Osteocyte (in vitro differentiated cells): ENCODE measurements around the gene VSIR. TPM values are rescaled to one million over a fixed set of nuclear protein-coding genes. Genes with fewer than 3 reads are reported as not detected.

Experiments
- DNase-seq: peaks from one replicate; pipeline ENCODE4 v3.0.0; 2021; ENCODE audit warnings: mixed read lengths; ENCODE audit not compliant: unreplicated experiment; ENCODE audit errors: extremely low spot score
- H3K27ac Mint-ChIP-seq: one replicate; pipeline ENCODE4 v1.8.0; 2021; ENCODE audit warnings: mild to moderate bottlenecking, mixed read lengths; ENCODE audit not compliant: unreplicated experiment
- H3K27me3 Mint-ChIP-seq: one replicate; pipeline ENCODE4 v1.8.0; 2021; ENCODE audit warnings: mixed read lengths; ENCODE audit not compliant: unreplicated experiment
- H3K36me3 Mint-ChIP-seq: one replicate; pipeline ENCODE4 v1.8.0; 2021; ENCODE audit warnings: mixed read lengths; ENCODE audit not compliant: unreplicated experiment
- H3K4me1 Mint-ChIP-seq: one replicate; pipeline ENCODE4 v1.8.0; 2021; ENCODE audit warnings: mixed read lengths; ENCODE audit not compliant: unreplicated experiment
- H3K4me3 Mint-ChIP-seq: one replicate; pipeline ENCODE4 v1.8.0; 2021; ENCODE audit warnings: mild to moderate bottlenecking, moderate library complexity, mixed read lengths; ENCODE audit not compliant: unreplicated experiment
- H3K9me3 Mint-ChIP-seq: one replicate; pipeline ENCODE4 v1.8.0; 2021; ENCODE audit warnings: mixed read lengths; ENCODE audit not compliant: unreplicated experiment
- CTCF ChIP-seq: fragments of 200-600 bp; sonication (generic); IDR thresholded peaks from 2 replicates; pipeline ENCODE4 v1.5.0; 2021; ENCODE audit warnings: antibody characterized with exemption, mild to moderate bottlenecking, moderate library complexity
- total RNA-seq: library from RNA; stranded (reverse); gene quantifications from 2 replicates; pipeline ENCODE4 v1.2.1, GENCODE V29; 2021

Gene VSIR
- total RNA-seq, 1 donor from 2014 or later = 0.75 TPM

DNA sequence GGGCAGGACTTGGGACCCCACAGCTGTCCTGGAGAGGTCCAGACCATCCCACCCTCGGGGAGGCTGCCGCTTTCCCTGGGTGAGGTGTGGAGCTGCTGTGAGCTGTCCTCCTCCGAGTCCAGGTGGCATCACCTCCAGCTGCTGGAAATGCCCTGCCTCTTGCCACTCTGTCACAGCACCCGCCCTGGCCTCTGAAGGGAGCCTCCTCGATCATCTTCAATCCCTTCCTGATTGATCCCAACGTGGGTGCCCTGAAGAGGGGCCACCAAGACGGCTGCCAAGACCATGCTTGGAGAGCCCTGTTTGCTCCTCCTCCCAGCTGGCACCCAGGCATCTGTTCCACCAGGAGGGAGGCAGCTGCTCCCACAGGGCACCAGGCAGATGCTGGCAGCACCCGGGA lies 58.3 kb downstream of the VSIR start:
- H3K4me1 Mint-ChIP-seq = peaks cover 6% of the 10 kb centered on the region
- DNase-seq = no peak
- no peak for TF ChIP-seq CTCF
- H3K9me3 Mint-ChIP-seq = no peaks in the 10 kb centered on the region
- no peaks in the 10 kb centered on the region for H3K36me3 Mint-ChIP-seq
- peaks cover 10% of the 10 kb centered on the region for H3K27me3 Mint-ChIP-seq
- no peak overlapping the region for H3K27ac Mint-ChIP-seq
- H3K4me3 Mint-ChIP-seq = no peak overlapping the region

- Mint-ChIP-seq H3K27me3 (peaks cover 14% of the 10 kb centered on the region), H3K27ac (no peak overlapping the region), H3K9me3 (no peaks in the 10 kb centered on the region), H3K4me1 (peaks cover 6% of the 10 kb centered on the region), H3K36me3 (no peaks in the 10 kb centered on the region), H3K4me3 (no peak overlapping the region)
- no peak for TF ChIP-seq CTCF
- DNase-seq = no peak
These were observed 58.7 kb downstream of the VSIR start for GRCh38 chr10:71714592-71714991.

- H3K27ac Mint-ChIP-seq = no peak overlapping the region
- peaks cover 6% of the 10 kb centered on the region for H3K4me1 Mint-ChIP-seq
- no peak for DNase-seq
- no peak overlapping the region for H3K4me3 Mint-ChIP-seq
- H3K9me3 Mint-ChIP-seq = no peaks in the 10 kb centered on the region
- no peaks in the 10 kb centered on the region for H3K36me3 Mint-ChIP-seq
- TF ChIP-seq CTCF = no peak
- H3K27me3 Mint-ChIP-seq = peaks cover 18% of the 10 kb centered on the region
These were observed 59.3 kb downstream of the VSIR start for GRCh38 chr10:71714031-71714410.

- H3K27ac Mint-ChIP-seq = no peak overlapping the region
- no peak overlapping the region for H3K4me3 Mint-ChIP-seq
- H3K36me3 Mint-ChIP-seq = no peaks in the 10 kb centered on the region
- H3K27me3 Mint-ChIP-seq = peaks cover 19% of the 10 kb centered on the region
- H3K9me3 Mint-ChIP-seq = no peaks in the 10 kb centered on the region
- no peak for DNase-seq
- peaks cover 6% of the 10 kb centered on the region for H3K4me1 Mint-ChIP-seq
- TF ChIP-seq CTCF = no peak
These were observed 59.9 kb downstream of the VSIR start for GRCh38 chr10:71713135-71714030.

GRCh38 chr10:71712572-71713134 lies 60.7 kb downstream of the VSIR start:
- no peak for TF ChIP-seq CTCF
- Mint-ChIP-seq H3K4me1 (peaks cover 6% of the 10 kb centered on the region), H3K9me3 (no peaks in the 10 kb centered on the region), H3K36me3 (no peaks in the 10 kb centered on the region), H3K27ac (no peak overlapping the region), H3K4me3 (no peak overlapping the region), H3K27me3 (peaks cover 19% of the 10 kb centered on the region)
- DNase-seq = no peak
